Effector CD4-positive, alpha-beta T cell (primary cell): Measurements from ENCODE around the gene DERL2.

Experiments used
- DNase-seq: peaks from one replicate; pipeline ENCODE4 v3.0.0-alpha.2; 2020
- total RNA-seq: gene quantifications from one replicate; lab custom pipeline; 2026; lab: John Stamatoyannopoulos, UW

DERL2 gene
- 46.5 reads per million, percentile 67 among the genes with 10 or more reads in this experiment for total RNA-seq

- no peak for DNase-seq
Observed at GRCh38 chr17:5485270-5486205, at the start of gene DERL2. TSS of gene DERL2 (minus strand) at chr17:5486178. CDS start at chr17:5486161, 17 bp downstream.

- no peak for DNase-seq
Observed at GRCh38 chr17:5535436-5535835, 49.5 kb upstream of the DERL2 start.

GRCh38 chr17:5533486-5534315, 47.7 kb upstream of the DERL2 start:
- no peak for DNase-seq

GRCh38 chr17:5532581-5532980, 46.6 kb upstream of the DERL2 start:
- no peak for DNase-seq

- no peak for DNase-seq
Observed at GRCh38 chr17:5531085-5531418, 45.1 kb upstream of the DERL2 start.

- DNase-seq = no peak
Observed at GRCh38 chr17:5530265-5531084, 44.5 kb upstream of the DERL2 start.

- no peak for DNase-seq
Observed at GRCh38 chr17:5527601-5528250, 41.7 kb upstream of the DERL2 start.

GRCh38 chr17:5526821-5527598, 41.0 kb upstream of the DERL2 start:
- no peak for DNase-seq

GRCh38 chr17:5523249-5523648, 37.3 kb upstream of the DERL2 start:
- DNase-seq = no peak

- DNase-seq = no peak
Observed at GRCh38 chr17:5522476-5522875, 36.5 kb upstream of the DERL2 start.

GRCh38 chr17:5516060-5516792, 30.2 kb upstream of the DERL2 start:
- no peak for DNase-seq

GRCh38 chr17:5514976-5515375, 29.0 kb upstream of the DERL2 start:
- DNase-seq = no peak

- no peak for DNase-seq
Observed at GRCh38 chr17:5513628-5514027, 27.6 kb upstream of the DERL2 start.

- DNase-seq = no peak
Observed at GRCh38 chr17:5511401-5512225, 25.6 kb upstream of the DERL2 start.

GRCh38 chr17:5510771-5511170, 24.8 kb upstream of the DERL2 start:
- no peak for DNase-seq

GRCh38 chr17:5509482-5509881, 23.5 kb upstream of the DERL2 start:
- no peak for DNase-seq

- DNase-seq = no peak
Observed at GRCh38 chr17:5508810-5509209, 22.8 kb upstream of the DERL2 start.

GRCh38 chr17:5506307-5506706, 20.3 kb upstream of the DERL2 start:
- no peak for DNase-seq

- no peak for DNase-seq
Observed at GRCh38 chr17:5502552-5502951, 16.6 kb upstream of the DERL2 start.

GRCh38 chr17:5501685-5502084, 15.7 kb upstream of the DERL2 start:
- DNase-seq = no peak
